GM23248 (cell line): Measurements from ENCODE around the gene NBEA.

Experiments used
- EZH2 ChIP-seq: fragments of 200-600 bp; sonication (generic); IDR thresholded peaks from 2 replicates; pipeline ENCODE4 v1.6.1; 2018; ENCODE audit warnings: antibody characterized with exemption, mild to moderate bottlenecking; ENCODE audit not compliant: insufficient read depth, poor library complexity, severe bottlenecking
- EZH2phosphoT487 ChIP-seq: fragments of 200-600 bp; sonication (generic); IDR thresholded peaks from 2 replicates; pipeline ENCODE4 v1.6.1; 2018; ENCODE audit warnings: antibody characterized with exemption, moderate library complexity, mild to moderate bottlenecking, low read depth; ENCODE audit not compliant: insufficient read depth

DNA sequence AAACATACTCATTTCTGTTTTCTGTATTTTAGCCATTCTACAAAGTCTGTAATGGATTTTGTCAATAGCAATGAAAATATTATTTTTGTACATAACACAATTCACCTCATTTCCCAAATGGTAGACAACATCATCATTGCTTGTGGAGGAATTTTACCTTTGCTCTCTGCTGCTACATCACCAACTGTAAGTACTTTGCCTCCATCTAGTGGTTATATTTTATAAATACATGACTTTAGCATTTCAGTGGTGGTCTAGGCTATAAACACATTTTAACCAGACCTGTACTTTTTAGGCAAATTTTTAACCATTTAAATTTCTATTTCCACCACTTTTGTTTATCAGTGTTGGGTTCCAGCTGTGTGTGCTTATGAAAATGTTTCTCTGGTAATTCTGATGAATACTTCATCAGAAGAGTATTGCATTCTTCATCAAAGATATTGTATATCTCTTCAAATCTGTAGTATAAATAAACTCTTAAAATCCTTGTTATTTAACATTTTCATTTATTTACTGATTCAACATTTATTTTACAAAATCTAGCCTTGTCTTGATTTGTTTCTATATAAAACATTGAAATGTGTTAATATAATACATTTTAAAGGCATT is 222.4 kb downstream of the NBEA start:
- no peak for TF ChIP-seq EZH2
- no peak for TF ChIP-seq EZH2phosphoT487
